ENCODE data around the gene FBXO31. TPM values are rescaled to one million over a fixed set of nuclear protein-coding genes. Genes with fewer than 3 reads are reported as not detected.

FBXO31 gene
- total and polyA plus RNA-seq, 2 of the 8 experiments (the other 6 are each of a cell fraction or from before 2014, with no cell fraction given): 8.3 to 21.6 TPM

DNA sequence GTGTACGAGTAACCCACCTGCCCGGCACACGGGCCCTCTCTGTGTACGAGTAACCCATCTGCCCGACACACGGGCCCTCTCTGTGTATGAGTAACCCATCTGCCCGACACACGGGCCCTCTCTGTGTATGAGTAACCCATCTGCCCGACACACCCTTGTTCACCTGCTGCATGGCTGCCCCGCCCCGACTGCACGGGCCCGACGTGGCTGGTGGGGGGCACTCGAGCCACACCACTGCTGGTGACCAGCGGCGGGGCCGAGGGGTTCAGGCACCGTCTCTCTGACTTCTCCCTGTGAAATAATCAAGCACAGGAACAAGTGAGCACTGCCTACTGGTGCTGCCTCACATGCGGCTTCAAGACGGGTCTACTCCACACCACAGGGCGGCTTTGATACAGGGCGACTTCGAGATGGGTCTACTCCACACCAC, 30.7 kb upstream of the FBXO31 start (continued):
- TF ChIP-seq, protein P1, sequence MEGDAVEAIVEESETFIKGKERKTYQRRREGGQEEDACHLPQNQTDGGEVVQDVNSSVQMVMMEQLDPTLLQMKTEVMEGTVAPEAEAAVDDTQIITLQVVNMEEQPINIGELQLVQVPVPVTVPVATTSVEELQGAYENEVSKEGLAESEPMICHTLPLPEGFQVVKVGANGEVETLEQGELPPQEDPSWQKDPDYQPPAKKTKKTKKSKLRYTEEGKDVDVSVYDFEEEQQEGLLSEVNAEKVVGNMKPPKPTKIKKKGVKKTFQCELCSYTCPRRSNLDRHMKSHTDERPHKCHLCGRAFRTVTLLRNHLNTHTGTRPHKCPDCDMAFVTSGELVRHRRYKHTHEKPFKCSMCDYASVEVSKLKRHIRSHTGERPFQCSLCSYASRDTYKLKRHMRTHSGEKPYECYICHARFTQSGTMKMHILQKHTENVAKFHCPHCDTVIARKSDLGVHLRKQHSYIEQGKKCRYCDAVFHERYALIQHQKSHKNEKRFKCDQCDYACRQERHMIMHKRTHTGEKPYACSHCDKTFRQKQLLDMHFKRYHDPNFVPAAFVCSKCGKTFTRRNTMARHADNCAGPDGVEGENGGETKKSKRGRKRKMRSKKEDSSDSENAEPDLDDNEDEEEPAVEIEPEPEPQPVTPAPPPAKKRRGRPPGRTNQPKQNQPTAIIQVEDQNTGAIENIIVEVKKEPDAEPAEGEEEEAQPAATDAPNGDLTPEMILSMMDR (IDR thresholded peaks at IDR 0.05; ENCODE audit: control extremely low read depth in 1 of 3, insufficient read depth in 1 of 3, low read depth in 1 of 3, low read length in 3 of 3): no peak
- TF ChIP-seq EGR1 (IDR thresholded peaks at IDR 0.05; ENCODE audit: borderline replicate concordance, low read depth, low read length) (no peak), RBBP5 (IDR thresholded peaks at IDR 0.05; ENCODE audit: borderline replicate concordance, low read depth, low read length) (no peak), CBX5 (IDR thresholded peaks at IDR 0.05; ENCODE audit: low read depth, low read length) (no peak), SUZ12 (IDR thresholded peaks at IDR 0.05; ENCODE audit: low read length) (no peak)

Measured in H1 (cell line).